CD4-positive, alpha-beta memory T cell (primary cell): ENCODE data around the gene RPS17. TPM values are rescaled to one million over a fixed set of nuclear protein-coding genes. Genes with fewer than 3 reads are reported as not detected.
"Not testable (repeated sequence)": the region's sequence is repeated elsewhere in the genome, so short reads cannot be mapped to it uniquely, and the experiment has no call there.

Experiments used
- CTCF ChIA-PET: fragments of 350-600 bp; sonication (Branson Sonifier 250); formaldehyde crosslinking; loops from one replicate; lab custom pipeline; 2021; ENCODE audit warnings: inconsistent platforms; ENCODE audit not compliant: partially characterized antibody; lab: Charles Lee
- POLR2A ChIA-PET: fragments of 350-600 bp; sonication (Branson Sonifier 250); formaldehyde crosslinking; loops from one replicate; lab custom pipeline; 2021; ENCODE audit not compliant: partially characterized antibody; lab: Charles Lee
- DNase-seq, 5 donors: peaks; one replicate each; pipeline versions ENCODE4 v3.0.0 to v3.0.0-alpha.2; 2020 to 2022; ENCODE audit warnings: mixed read lengths in 1 of 5
- H3K27ac ChIP-seq: one replicate; pipeline ENCODE4 v1.7.0; 2013; ENCODE audit warnings: low read depth, low read length
- H3K27me3 ChIP-seq: 2 replicates; pipeline ENCODE4 v1.7.0; 2013; ENCODE audit warnings: mild to moderate bottlenecking, low read length, moderate library complexity; ENCODE audit not compliant: insufficient read depth
- H3K36me3 ChIP-seq: 2 replicates; pipeline ENCODE4 v1.7.0; 2013; ENCODE audit warnings: mild to moderate bottlenecking, low read length, moderate library complexity; ENCODE audit not compliant: insufficient read depth
- H3K4me1 ChIP-seq: 2 replicates; pipeline ENCODE4 v1.7.0; 2013; ENCODE audit warnings: mild to moderate bottlenecking, low read length, moderate library complexity; ENCODE audit not compliant: insufficient read depth
- H3K4me3 ChIP-seq, 2 donors: one replicate each; pipeline ENCODE4 v1.7.0; 2013; ENCODE audit warnings: low read length in 2 of 2, mild to moderate bottlenecking in 1 of 2
- H3K9me3 ChIP-seq, 2 donors: one replicate each; pipeline ENCODE4 v1.7.0; 2013; ENCODE audit warnings: low read length in 2 of 2, control low read depth in 1 of 2; ENCODE audit not compliant: control insufficient read depth in 1 of 2
- H3K27ac Mint-ChIP-seq, 7 donors: one replicate each; pipeline ENCODE4 v1.8.0; 2020 to 2021; ENCODE audit warnings: mixed read lengths in 7 of 7, mild to moderate bottlenecking in 6 of 7, inconsistent platforms in 3 of 7, moderate library complexity in 3 of 7
- H3K27me3 Mint-ChIP-seq, 2 donors: one replicate each; pipeline ENCODE4 v1.8.0; 2020 to 2021; ENCODE audit warnings: mixed read lengths in 2 of 2
- H3K36me3 Mint-ChIP-seq, 2 donors: one replicate each; pipeline ENCODE4 v1.8.0; 2020 to 2021; ENCODE audit warnings: mixed read lengths in 2 of 2, inconsistent platforms in 1 of 2, mild to moderate bottlenecking in 1 of 2
- H3K4me1 Mint-ChIP-seq, 4 donors: one replicate each; pipeline ENCODE4 v1.8.0; 2020 to 2021; ENCODE audit warnings: mixed read lengths in 4 of 4, mild to moderate bottlenecking in 1 of 4
- H3K4me3 Mint-ChIP-seq, 8 donors: one replicate each; pipeline ENCODE4 v1.8.0; 2020 to 2021; ENCODE audit warnings: mixed read lengths in 8 of 8, mild to moderate bottlenecking in 7 of 8, moderate library complexity in 6 of 8, inconsistent platforms in 3 of 8
- H3K9me3 Mint-ChIP-seq, 8 donors: one replicate each; pipeline ENCODE4 v1.8.0; 2020 to 2021; ENCODE audit warnings: mixed read lengths in 8 of 8, mild to moderate bottlenecking in 5 of 8, inconsistent platforms in 3 of 8, moderate library complexity in 1 of 8
- intact Hi-C: fragments of 100-400 bp; cut with micrococcal nuclease; formaldehyde crosslinking; loops from one replicate; pipeline ENCODE4 v1.15.1; 2023
- polyA plus RNA-seq, 2 donors: library from polyadenylated mRNA; unstranded; fragments of 300-500 nt; fragmentation: Illumina TruSeq; gene quantifications; one replicate each; pipeline ENCODE4 v1.2.3, GENCODE V29; 2021
- total RNA-seq, 2 experiments: library from RNA; stranded (reverse); gene quantifications; one replicate each; pipeline ENCODE4 v1.2.3, GENCODE V29; 2021

Gene RPS17
- total and polyA plus RNA-seq, 4 experiments from 2014 or later: 1,310 to 2,106 (median 1,705) TPM

DNA sequence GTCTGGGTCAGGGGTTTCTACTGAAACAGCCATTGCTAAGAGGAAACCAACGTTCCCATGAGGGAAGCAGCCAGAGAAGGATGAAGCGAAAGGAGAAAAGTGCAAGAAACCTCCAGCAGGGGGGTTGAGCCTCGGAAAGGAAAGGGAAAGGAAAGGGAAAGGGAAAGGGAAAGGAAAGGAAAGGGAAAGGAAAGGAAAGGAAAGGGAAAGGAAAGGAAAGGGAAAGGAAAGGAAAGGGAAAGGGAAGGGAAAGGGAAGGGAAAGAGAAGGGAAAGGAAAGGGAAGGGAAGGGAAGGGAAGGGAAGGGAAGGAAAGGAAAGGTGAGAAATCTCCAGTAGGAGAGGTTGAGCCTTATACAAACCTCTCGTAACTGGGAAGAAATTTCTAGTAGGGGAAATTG lies 52.0 kb downstream of the RPS17 start:
- DNase-seq, H3K27ac ChIP-seq, intact Hi-C loops, H3K4me3 Mint-ChIP-seq, POLR2A ChIA-PET, H3K4me3 ChIP-seq, H3K27me3 Mint-ChIP-seq, H3K36me3 Mint-ChIP-seq, H3K9me3 ChIP-seq, H3K4me1 ChIP-seq, H3K27me3 ChIP-seq, H3K9me3 Mint-ChIP-seq, CTCF ChIA-PET, H3K27ac Mint-ChIP-seq, H3K36me3 ChIP-seq, H3K4me1 Mint-ChIP-seq: not testable (repeated sequence)

DNA sequence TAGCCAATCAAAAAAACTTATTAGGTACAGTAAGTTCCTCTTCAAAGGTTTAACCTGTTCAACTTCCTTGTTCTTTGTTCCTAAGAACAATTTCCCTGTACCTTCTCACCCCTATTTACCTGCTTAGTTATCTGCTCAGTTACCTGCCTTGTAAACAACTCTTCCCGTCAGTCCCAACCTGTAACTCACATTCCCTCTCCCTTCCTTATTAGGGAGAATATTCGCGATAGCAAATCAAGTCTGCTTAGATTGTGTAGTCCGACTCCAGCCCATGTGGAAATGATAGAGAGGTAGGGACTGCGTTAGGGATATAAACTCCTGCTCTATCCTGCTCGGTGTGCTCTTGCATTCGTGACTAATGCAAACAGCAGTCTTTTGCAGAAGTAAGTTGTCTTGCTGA lies 53.2 kb downstream of the RPS17 start:
- H3K4me3 Mint-ChIP-seq, H3K4me1 Mint-ChIP-seq, H3K27me3 ChIP-seq, H3K9me3 Mint-ChIP-seq, DNase-seq, H3K4me3 ChIP-seq, H3K27me3 Mint-ChIP-seq, H3K27ac Mint-ChIP-seq, H3K27ac ChIP-seq, H3K4me1 ChIP-seq, POLR2A ChIA-PET, H3K36me3 Mint-ChIP-seq, CTCF ChIA-PET, H3K9me3 ChIP-seq, H3K36me3 ChIP-seq, intact Hi-C loops: not testable (repeated sequence)

Other genes starting within 250 kb of the RPS17 start
- gene GOLGA6L10, start 191.0 kb downstream of the RPS17 start, total RNA-seq: 1 to 10 TPM; 2.4 to 3.0 TPM
- gene GOLGA6L10, start 191.0 kb downstream of the RPS17 start, polyA plus RNA-seq: under 1 TPM in 1 of 2 donors, not detected in 1; 0.98 TPM
- gene GOLGA6L9, start 110.6 kb downstream of the RPS17 start, total RNA-seq: 1 to 10 TPM; 3.8 to 3.9 TPM
- under 1 TPM; 0.11 to 0.69 TPM for gene GOLGA6L9, start 110.6 kb downstream of the RPS17 start, polyA plus RNA-seq
- under 1 TPM; 0.17 to 0.38 TPM for gene CPEB1, start 106.9 kb upstream of the RPS17 start, total RNA-seq
- under 1 TPM; 0.39 to 0.55 TPM for gene CPEB1, start 106.9 kb upstream of the RPS17 start, polyA plus RNA-seq
- under 1 TPM; 0.64 to 0.78 TPM for gene AP3B2, start 169.4 kb upstream of the RPS17 start, total RNA-seq
- not detected for gene AP3B2, start 169.4 kb upstream of the RPS17 start, polyA plus RNA-seq